HEK293 (cell line): ENCODE data around the gene TAGLN.

Experiments used
- CTCF ChIA-PET: fragments of 350-600 bp; formaldehyde crosslinking; extraction: SDS; loops from one replicate; lab custom pipeline; 2021; ENCODE audit warnings: antibody characterized with exemption; lab: Yijun Ruan, JAX
- POLR2A ChIA-PET: fragments of 300-600 bp; formaldehyde crosslinking; extraction: SDS; loops from one replicate; lab custom pipeline; 2020; ENCODE audit warnings: antibody characterized with exemption, inconsistent platforms; lab: Yijun Ruan, JAX
- H3K27ac ChIP-seq: fragments of 200-500 bp; sonication (Bioruptor generic); 2 replicates; pipeline ENCODE4 v1.5.1; 2014; ENCODE audit warnings: low read depth, low read length, control low read depth, inconsistent platforms; ENCODE audit errors: extremely low read depth
- H3K36me3 ChIP-seq, 2 experiments: fragments of 200-500 bp in 1 of 2; sonication (Bioruptor generic) in 1 of 2; 1 replicate in 1 of 2; 2 replicates in 1 of 2; pipeline ENCODE4 v1.5.1; 2014 to 2017; ENCODE audit warnings: inconsistent platforms in 2 of 2, low read length in 2 of 2; ENCODE audit not compliant: control insufficient read depth in 2 of 2, insufficient read depth in 1 of 2
- H3K4me1 ChIP-seq: fragments of 200-500 bp; sonication (Bioruptor generic); 2 replicates; pipeline ENCODE4 v1.5.1; 2014; ENCODE audit warnings: mild to moderate bottlenecking, low read length, inconsistent platforms; ENCODE audit not compliant: control insufficient read depth, insufficient read depth
- H3K4me3 ChIP-seq: 2 replicates; pipeline ENCODE4 v1.5.1; 2011; ENCODE audit warnings: low read depth, mild to moderate bottlenecking, control low read depth, low read length, moderate library complexity
- H3K9me3 ChIP-seq: fragments of 200-500 bp; sonication (Bioruptor generic); 2 replicates; pipeline ENCODE4 v1.5.1; 2014; ENCODE audit warnings: low read depth, low read length, inconsistent platforms; ENCODE audit not compliant: control insufficient read depth, insufficient read depth
- EGR2 ChIP-seq: fragments of 450-650 bp; formaldehyde crosslinking; IDR thresholded peaks from 2 replicates; pipeline ENCODE4 v1.5.1; 2016; ENCODE audit warnings: low read depth, missing biosample characterization, missing genetic modification characterization
- GLI2 ChIP-seq: fragments of 450-650 bp; formaldehyde crosslinking; IDR thresholded peaks from 2 replicates; pipeline ENCODE4; 2017; ENCODE audit warnings: missing biosample characterization, missing genetic modification characterization, low read depth, borderline replicate concordance
- HIC1 ChIP-seq: fragments of 450-650 bp; formaldehyde crosslinking; IDR thresholded peaks from 2 replicates; pipeline ENCODE4 v1.5.1; 2016; ENCODE audit warnings: missing biosample characterization, missing genetic modification characterization
- IKZF3 ChIP-seq: fragments of 450-650 bp; IDR thresholded peaks from 2 replicates; pipeline ENCODE4 v1.5.0; 2018; ENCODE audit warnings: missing biosample characterization, mild to moderate bottlenecking, missing genetic modification characterization, moderate library complexity
- KLF8 ChIP-seq: fragments of 450-650 bp; formaldehyde crosslinking; IDR thresholded peaks from 2 replicates; pipeline ENCODE4 v1.5.1; 2016; ENCODE audit warnings: missing biosample characterization, missing genetic modification characterization
- MZF1 ChIP-seq: fragments of 450-650 bp; formaldehyde crosslinking; IDR thresholded peaks from 2 replicates; pipeline ENCODE4 v1.5.1; 2017; ENCODE audit warnings: missing biosample characterization, missing genetic modification characterization, borderline replicate concordance
- OSR2 ChIP-seq: fragments of 450-650 bp; formaldehyde crosslinking; IDR thresholded peaks from 2 replicates; pipeline ENCODE4 v1.5.1; 2016; ENCODE audit warnings: missing biosample characterization, missing genetic modification characterization
- PRDM1 ChIP-seq: fragments of 450-650 bp; formaldehyde crosslinking; IDR thresholded peaks from 2 replicates; pipeline ENCODE4; 2016; ENCODE audit warnings: missing biosample characterization, missing genetic modification characterization
- SCRT2 ChIP-seq: fragments of 450-650 bp; formaldehyde crosslinking; IDR thresholded peaks from 2 replicates; pipeline ENCODE4 v1.5.1; 2016; ENCODE audit warnings: missing biosample characterization, missing genetic modification characterization
- SP7 ChIP-seq: fragments of 450-650 bp; formaldehyde crosslinking; IDR thresholded peaks from 2 replicates; pipeline ENCODE4 v1.5.1; 2016; ENCODE audit warnings: missing biosample characterization, missing genetic modification characterization
- WT1 ChIP-seq: fragments of 450-650 bp; formaldehyde crosslinking; IDR thresholded peaks from 2 replicates; pipeline ENCODE4 v1.5.1; 2016; ENCODE audit warnings: missing biosample characterization, missing genetic modification characterization
- ZBTB8A ChIP-seq: fragments of 450-650 bp; formaldehyde crosslinking; IDR thresholded peaks from 2 replicates; pipeline ENCODE4 v1.5.1; 2016; ENCODE audit warnings: missing biosample characterization, missing genetic modification characterization
- ZIC2 ChIP-seq: fragments of 450-650 bp; formaldehyde crosslinking; IDR thresholded peaks from 2 replicates; pipeline ENCODE4 v1.5.1; 2016; ENCODE audit warnings: missing biosample characterization, missing genetic modification characterization
- ZNF114 ChIP-seq: fragments of 450-650 bp; formaldehyde crosslinking; IDR thresholded peaks from 2 replicates; pipeline ENCODE4 v1.5.0; 2017; ENCODE audit warnings: missing biosample characterization, missing genetic modification characterization
- ZNF274 ChIP-seq, 2 experiments: fragments of 200-500 bp in 1 of 2; fragments of 450-650 bp in 1 of 2; sonication (Bioruptor generic) in 1 of 2; formaldehyde crosslinking in 1 of 2; IDR thresholded peaks; 2 replicates each; pipeline versions ENCODE4 v1.5.1 to v1.6.1; 2014 to 2016; ENCODE audit warnings: borderline replicate concordance in 1 of 2, inconsistent platforms in 1 of 2, low read length in 1 of 2, missing biosample characterization in 1 of 2, missing genetic modification characterization in 1 of 2
- ZNF335 ChIP-seq: fragments of 450-650 bp; formaldehyde crosslinking; conservative IDR thresholded peaks from 2 replicates; pipeline ENCODE4 v1.5.1; 2016; ENCODE audit warnings: missing biosample characterization, missing genetic modification characterization
- ZNF416 ChIP-seq: fragments of 450-650 bp; formaldehyde crosslinking; IDR thresholded peaks from 2 replicates; pipeline ENCODE4 v1.5.1; 2016; ENCODE audit warnings: missing biosample characterization, missing genetic modification characterization
- ZNF423 ChIP-seq: fragments of 450-650 bp; formaldehyde crosslinking; IDR thresholded peaks from 2 replicates; pipeline ENCODE4 v1.5.1; 2016; ENCODE audit warnings: missing biosample characterization, missing genetic modification characterization
- ZNF473 ChIP-seq: fragments of 450-650 bp; formaldehyde crosslinking; IDR thresholded peaks from 2 replicates; pipeline ENCODE4 v1.5.1; 2017; ENCODE audit warnings: missing biosample characterization, missing genetic modification characterization
- ZNF596 ChIP-seq: fragments of 450-650 bp; IDR thresholded peaks from 2 replicates; pipeline ENCODE4 v1.5.0; 2018; ENCODE audit warnings: missing biosample characterization, mild to moderate bottlenecking, missing genetic modification characterization, moderate library complexity
- ZNF600 ChIP-seq: fragments of 450-650 bp; formaldehyde crosslinking; IDR thresholded peaks from 2 replicates; pipeline ENCODE4 v1.5.1; 2016; ENCODE audit warnings: missing biosample characterization, missing genetic modification characterization
- ZNF645 ChIP-seq: fragments of 450-650 bp; formaldehyde crosslinking; IDR thresholded peaks from 2 replicates; pipeline ENCODE4; 2016; ENCODE audit warnings: missing biosample characterization, missing genetic modification characterization
- ZNF660 ChIP-seq: fragments of 450-650 bp; IDR thresholded peaks from 2 replicates; pipeline ENCODE4 v1.5.1; 2018; ENCODE audit warnings: missing biosample characterization, mild to moderate bottlenecking, missing genetic modification characterization
- ZSCAN4 ChIP-seq: fragments of 450-650 bp; formaldehyde crosslinking; IDR thresholded peaks from 2 replicates; pipeline ENCODE4 v1.5.1; 2017; ENCODE audit warnings: missing biosample characterization, missing genetic modification characterization
- TF ChIP-seq, protein P1 (sequence below): fragments of 450-650 bp; formaldehyde crosslinking; IDR thresholded peaks from 2 replicates; pipeline ENCODE4 v1.5.1; 2016; ENCODE audit warnings: missing biosample characterization, missing genetic modification characterization
- TF ChIP-seq, protein P2 (sequence below): fragments of 450-650 bp; formaldehyde crosslinking; IDR thresholded peaks from 2 replicates; pipeline ENCODE4 v1.5.1; 2017; ENCODE audit warnings: missing biosample characterization, missing genetic modification characterization
- TF ChIP-seq, protein P3 (sequence below): fragments of 450-650 bp; IDR thresholded peaks from 2 replicates; pipeline ENCODE4 v1.5.1; 2018; ENCODE audit warnings: missing biosample characterization, missing genetic modification characterization

TAGLN gene

GRCh38 chr11:117221775-117222517 is 22.8 kb downstream of the TAGLN start:
- Histone ChIP-seq H3K4me1 (peaks cover 3% of the 10 kb centered on the region; the same call in 1 of the 2 replicates), H3K36me3 (peaks cover 0 to 87% of the 10 kb centered on the region in 2 experiments; a peak in 1 of 3 replicates), H3K4me3 (no peak overlapping the region), H3K9me3 (no peaks in the 10 kb centered on the region), H3K27ac (peak overlapping the region; percentile 20; the same call in 1 of the 2 replicates)
- ChIA-PET POLR2A (interaction anchor here (0.7 to 1.7 kb wide), 8 partner anchors 9 to 78 kb away, joined by 3 to 11 read pairs (median 3); partner anchors contain the start of genes PAFAH1B2, PCSK7, RNF214 and SIDT2), CTCF (interaction anchor here (0.6 to 4.0 kb wide), 17 partner anchors 9 to 1555 kb away, joined by 3 to 39 read pairs (median 4); partner anchors contain the start of genes APOA5 and PCSK7)
- TF ChIP-seq ZNF645 (tag by site-specific recombination) (no peak), SCRT2 (tag by site-specific recombination) (peak; percentile 64), MZF1 (no peak), IKZF3 (tag by site-specific recombination) (peak; percentile 76; the same call in 1 of the 2 replicates), ZNF473 (tag by site-specific recombination) (no peak), PRDM1 (tag by site-specific recombination) (peak; percentile 55; the same call in 1 of the 2 replicates), ZNF600 (peak; percentile 55), ZNF114 (tag by site-specific recombination) (no peak), ZSCAN4 (tag by site-specific recombination) (no peak), ZNF335 (tag by site-specific recombination) (peak; percentile 25; the same call in 1 of the 2 replicates), KLF8 (tag by site-specific recombination) (no peak), OSR2 (tag by site-specific recombination) (peak; percentile 87), ZNF416 (tag by site-specific recombination) (no peak), GLI2 (no peak), ZNF660 (tag by site-specific recombination) (0 out of 2 replicates have a peak, but pooled peaks have one; percentile 46), ZBTB8A (tag by site-specific recombination) (peak; percentile 52), ZNF596 (tag by site-specific recombination) (no peak), ZNF423 (tag by site-specific recombination) (0 out of 2 replicates have a peak, but pooled peaks have one; percentile 22), WT1 (0 out of 2 replicates have a peak, but pooled peaks have one; percentile 12), ZNF274 (IDR thresholded peaks at IDR 0.05; ENCODE audit: low read length) (no peak), ZNF274 (tag by site-specific recombination; IDR thresholded peaks at IDR 0.05; ENCODE audit: borderline replicate concordance) (no peak), HIC1 (tag by site-specific recombination) (peak; percentile 90), SP7 (tag by site-specific recombination) (0 out of 2 replicates have a peak, but pooled peaks have one; percentile 27), EGR2 (tag by site-specific recombination) (peak; percentile 93), ZIC2 (tag by site-specific recombination) (0 out of 2 replicates have a peak, but pooled peaks have one; percentile 34)
- TF ChIP-seq, protein P1, sequence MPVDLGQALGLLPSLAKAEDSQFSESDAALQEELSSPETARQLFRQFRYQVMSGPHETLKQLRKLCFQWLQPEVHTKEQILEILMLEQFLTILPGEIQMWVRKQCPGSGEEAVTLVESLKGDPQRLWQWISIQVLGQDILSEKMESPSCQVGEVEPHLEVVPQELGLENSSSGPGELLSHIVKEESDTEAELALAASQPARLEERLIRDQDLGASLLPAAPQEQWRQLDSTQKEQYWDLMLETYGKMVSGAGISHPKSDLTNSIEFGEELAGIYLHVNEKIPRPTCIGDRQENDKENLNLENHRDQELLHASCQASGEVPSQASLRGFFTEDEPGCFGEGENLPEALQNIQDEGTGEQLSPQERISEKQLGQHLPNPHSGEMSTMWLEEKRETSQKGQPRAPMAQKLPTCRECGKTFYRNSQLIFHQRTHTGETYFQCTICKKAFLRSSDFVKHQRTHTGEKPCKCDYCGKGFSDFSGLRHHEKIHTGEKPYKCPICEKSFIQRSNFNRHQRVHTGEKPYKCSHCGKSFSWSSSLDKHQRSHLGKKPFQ (tag by site-specific recombination) = no peak
- TF ChIP-seq, protein P2, sequence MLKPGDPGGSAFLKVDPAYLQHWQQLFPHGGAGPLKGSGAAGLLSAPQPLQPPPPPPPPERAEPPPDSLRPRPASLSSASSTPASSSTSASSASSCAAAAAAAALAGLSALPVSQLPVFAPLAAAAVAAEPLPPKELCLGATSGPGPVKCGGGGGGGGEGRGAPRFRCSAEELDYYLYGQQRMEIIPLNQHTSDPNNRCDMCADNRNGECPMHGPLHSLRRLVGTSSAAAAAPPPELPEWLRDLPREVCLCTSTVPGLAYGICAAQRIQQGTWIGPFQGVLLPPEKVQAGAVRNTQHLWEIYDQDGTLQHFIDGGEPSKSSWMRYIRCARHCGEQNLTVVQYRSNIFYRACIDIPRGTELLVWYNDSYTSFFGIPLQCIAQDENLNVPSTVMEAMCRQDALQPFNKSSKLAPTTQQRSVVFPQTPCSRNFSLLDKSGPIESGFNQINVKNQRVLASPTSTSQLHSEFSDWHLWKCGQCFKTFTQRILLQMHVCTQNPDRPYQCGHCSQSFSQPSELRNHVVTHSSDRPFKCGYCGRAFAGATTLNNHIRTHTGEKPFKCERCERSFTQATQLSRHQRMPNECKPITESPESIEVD (tag by site-specific recombination) = peak; percentile 72
- TF ChIP-seq, protein P3, sequence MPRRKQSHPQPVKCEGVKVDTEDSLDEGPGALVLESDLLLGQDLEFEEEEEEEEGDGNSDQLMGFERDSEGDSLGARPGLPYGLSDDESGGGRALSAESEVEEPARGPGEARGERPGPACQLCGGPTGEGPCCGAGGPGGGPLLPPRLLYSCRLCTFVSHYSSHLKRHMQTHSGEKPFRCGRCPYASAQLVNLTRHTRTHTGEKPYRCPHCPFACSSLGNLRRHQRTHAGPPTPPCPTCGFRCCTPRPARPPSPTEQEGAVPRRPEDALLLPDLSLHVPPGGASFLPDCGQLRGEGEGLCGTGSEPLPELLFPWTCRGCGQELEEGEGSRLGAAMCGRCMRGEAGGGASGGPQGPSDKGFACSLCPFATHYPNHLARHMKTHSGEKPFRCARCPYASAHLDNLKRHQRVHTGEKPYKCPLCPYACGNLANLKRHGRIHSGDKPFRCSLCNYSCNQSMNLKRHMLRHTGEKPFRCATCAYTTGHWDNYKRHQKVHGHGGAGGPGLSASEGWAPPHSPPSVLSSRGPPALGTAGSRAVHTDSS (tag by site-specific recombination) = no peak
